ENCODE measurements around the gene KHK. TPM values are rescaled to one million over a fixed set of nuclear protein-coding genes. Genes with fewer than 3 reads are reported as not detected.

The KHK gene
- total and polyA plus RNA-seq, 9 of the 15 experiments (the other 6 are each of a cell fraction or from before 2014, with no cell fraction given), result 1.5 to 10.7 (median 5.2) TPM

DNA sequence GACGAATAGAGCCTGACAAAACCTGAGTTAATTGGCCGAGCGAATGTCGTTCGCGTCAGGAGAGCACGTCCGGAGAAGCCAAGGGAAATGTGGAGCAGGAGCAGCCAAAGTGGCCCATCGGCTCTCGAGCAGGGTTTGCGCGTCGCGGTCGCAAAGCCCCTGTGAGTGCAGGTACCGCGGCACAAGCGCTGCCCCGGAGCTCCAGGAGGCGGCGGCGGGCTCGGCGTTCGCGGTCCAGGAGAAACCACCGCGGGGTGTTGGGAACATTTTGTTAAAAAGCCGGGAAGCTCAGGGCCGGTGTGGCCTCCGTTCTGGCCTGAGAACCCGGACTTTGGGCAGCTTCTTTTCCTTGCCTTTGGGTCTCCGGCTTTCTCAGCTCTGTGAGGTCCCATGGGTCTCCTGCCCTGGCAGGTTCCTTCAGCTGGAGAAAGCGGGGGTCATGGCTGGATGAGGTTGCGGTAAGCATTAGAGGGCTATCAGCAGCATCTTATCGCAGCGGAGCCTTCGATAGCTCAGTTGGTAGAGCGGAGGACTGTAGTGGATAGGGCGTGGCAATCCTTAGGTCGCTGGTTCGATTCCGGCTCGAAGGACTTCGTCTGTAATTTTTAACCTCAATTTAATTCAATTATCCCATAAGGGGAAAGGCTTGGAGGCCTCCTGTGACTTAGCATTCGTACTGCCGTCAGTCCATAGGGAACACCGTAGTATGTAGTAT, 36.1 kb upstream of the KHK start:
- BruUV-seq (replicated peaks), result no TSS peak
- TF ChIP-seq C11orf30 (IDR thresholded peaks at IDR 0.05; ENCODE audit: low read depth), result no peak
- no peak for TF ChIP-seq HDAC2 (IDR thresholded peaks at IDR 0.05)
- TF ChIP-seq, protein P1, sequence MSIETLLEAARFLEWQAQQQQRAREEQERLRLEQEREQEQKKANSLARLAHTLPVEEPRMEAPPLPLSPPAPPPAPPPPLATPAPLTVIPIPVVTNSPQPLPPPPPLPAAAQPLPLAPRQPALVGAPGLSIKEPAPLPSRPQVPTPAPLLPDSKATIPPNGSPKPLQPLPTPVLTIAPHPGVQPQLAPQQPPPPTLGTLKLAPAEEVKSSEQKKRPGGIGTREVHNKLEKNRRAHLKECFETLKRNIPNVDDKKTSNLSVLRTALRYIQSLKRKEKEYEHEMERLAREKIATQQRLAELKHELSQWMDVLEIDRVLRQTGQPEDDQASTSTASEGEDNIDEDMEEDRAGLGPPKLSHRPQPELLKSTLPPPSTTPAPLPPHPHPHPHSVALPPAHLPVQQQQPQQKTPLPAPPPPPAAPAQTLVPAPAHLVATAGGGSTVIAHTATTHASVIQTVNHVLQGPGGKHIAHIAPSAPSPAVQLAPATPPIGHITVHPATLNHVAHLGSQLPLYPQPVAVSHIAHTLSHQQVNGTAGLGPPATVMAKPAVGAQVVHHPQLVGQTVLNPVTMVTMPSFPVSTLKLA (conservative IDR thresholded peaks at IDR 0.05), result peak; percentile 33 to 56; a peak in 1 of 4 replicates
- 0 out of 2 replicates have a peak, but pooled peaks have one; percentile 43 for TF ChIP-seq SMAD3 (CRISPR knock-in tag; conservative IDR thresholded peaks at IDR 0.05)
- TF ChIP-seq ELK1 (CRISPR knock-in tag; IDR thresholded peaks at IDR 0.05), result no peak
- TF ChIP-seq ARID3A (IDR thresholded peaks at IDR 0.05; ENCODE audit: borderline replicate concordance, low read depth, low read length), result peak; percentile 77
- no peak for TF ChIP-seq ZKSCAN3 (CRISPR knock-in tag; IDR thresholded peaks at IDR 0.05)
- TF ChIP-seq PKNOX1 (IDR thresholded peaks at IDR 0.05), result no peak
- peak in 2 of 3 experiments; percentile 15 to 25 for TF ChIP-seq YY1 (IDR thresholded peaks at IDR 0.05; ENCODE audit: borderline replicate concordance in 1 of 3, control insufficient read depth in 1 of 3, extremely low read depth in 1 of 3, insufficient read depth in 3 of 3, insufficient read length in 1 of 3, insufficient replicate concordance in 2 of 3, low read depth in 1 of 3, low read length in 2 of 3)
- TF ChIP-seq, protein P2, sequence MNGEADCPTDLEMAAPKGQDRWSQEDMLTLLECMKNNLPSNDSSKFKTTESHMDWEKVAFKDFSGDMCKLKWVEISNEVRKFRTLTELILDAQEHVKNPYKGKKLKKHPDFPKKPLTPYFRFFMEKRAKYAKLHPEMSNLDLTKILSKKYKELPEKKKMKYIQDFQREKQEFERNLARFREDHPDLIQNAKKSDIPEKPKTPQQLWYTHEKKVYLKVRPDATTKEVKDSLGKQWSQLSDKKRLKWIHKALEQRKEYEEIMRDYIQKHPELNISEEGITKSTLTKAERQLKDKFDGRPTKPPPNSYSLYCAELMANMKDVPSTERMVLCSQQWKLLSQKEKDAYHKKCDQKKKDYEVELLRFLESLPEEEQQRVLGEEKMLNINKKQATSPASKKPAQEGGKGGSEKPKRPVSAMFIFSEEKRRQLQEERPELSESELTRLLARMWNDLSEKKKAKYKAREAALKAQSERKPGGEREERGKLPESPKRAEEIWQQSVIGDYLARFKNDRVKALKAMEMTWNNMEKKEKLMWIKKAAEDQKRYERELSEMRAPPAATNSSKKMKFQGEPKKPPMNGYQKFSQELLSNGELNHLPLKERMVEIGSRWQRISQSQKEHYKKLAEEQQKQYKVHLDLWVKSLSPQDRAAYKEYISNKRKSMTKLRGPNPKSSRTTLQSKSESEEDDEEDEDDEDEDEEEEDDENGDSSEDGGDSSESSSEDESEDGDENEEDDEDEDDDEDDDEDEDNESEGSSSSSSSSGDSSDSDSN (IDR thresholded peaks at IDR 0.05; ENCODE audit: borderline replicate concordance in 1 of 2, low read depth in 2 of 2, low read length in 2 of 2), result no peak
- no peak for TF ChIP-seq CEBPB (tag; IDR thresholded peaks at IDR 0.05)

More for the DNA sequence above, 36.1 kb upstream of the KHK start:
- H3K4me2 ChIP-seq (ENCODE audit: insufficient read depth, low read length), result peak overlapping the region; percentile 98
- peaks cover 30% of the 10 kb centered on the region; the same call in 2 of the 3 replicates for H3K36me3 ChIP-seq (ENCODE audit: control insufficient read depth, insufficient read depth, low read length)
- DNase-seq (ENCODE audit: extremely low read depth in 1 of 4, low spot score in 3 of 4) (peak; percentile 64 to 86 (median 70)), ATAC-seq (peak; percentile 77), FAIRE-seq (peak; percentile 73)
- peak overlapping the region; percentile 95 for H3K27ac ChIP-seq (ENCODE audit: extremely low read depth, low read depth, low read length)
- no peaks in the 10 kb centered on the region; the same call in 1 of the 2 replicates for H4K20me1 ChIP-seq (replicated peaks; ENCODE audit: control insufficient read depth, insufficient read depth, low read length)
- H3K4me1 ChIP-seq (replicated peaks in 1 of 2; ENCODE audit: control insufficient read depth in 2 of 2, insufficient read depth in 2 of 2, low read length in 2 of 2), result peaks cover 12 to 22% of the 10 kb centered on the region in 2 experiments; a peak in 3 of 5 replicates
- WGBS (ENCODE audit: insufficient coverage, low coverage, missing lambda C conversion rate), result 68% methylated on average over 43 of the region's 48 CpGs
- H3K4me3 ChIP-seq, result peak overlapping the region; percentile 84
- peak overlapping the region in 1 of 2 experiments; percentile 85; a peak in 2 of 4 replicates for H3K9ac ChIP-seq (ENCODE audit: insufficient read depth in 1 of 2, low read depth in 2 of 2, low read length in 2 of 2)
- no peaks in the 10 kb centered on the region for H3K9me1 ChIP-seq (ENCODE audit: control insufficient read depth, insufficient read depth, low read length)
- H3K27me3 ChIP-seq (ENCODE audit: control insufficient read depth in 2 of 2, insufficient read depth in 2 of 2, low read length in 2 of 2), result no peaks in the 10 kb centered on the region
- peak overlapping the region; percentile 92 for H2AFZ ChIP-seq (ENCODE audit: low read depth, low read length)
- POLR2A ChIA-PET, result interaction anchor here (0.6 to 10.5 kb wide), 15 partner anchors 9 to 253 kb away, joined by 3 to 112 read pairs (median 5); partner anchors contain the start of genes OST4 and TMEM214
- in situ Hi-C loops (cut with MboI) (no loop called here), intact Hi-C loops (cut with micrococcal nuclease) (loop anchor here (2.0 kb wide), 2 partner anchors 18 to 30 kb away; partner anchors contain the start of gene TMEM214)
- 0 out of 3 replicates have a peak, but pooled peaks cover 5% of the 10 kb centered on the region for H3K79me2 ChIP-seq (ENCODE audit: control insufficient read depth, insufficient read depth, low read length)
- CTCF ChIA-PET (ENCODE audit: low intra/inter-chr PET ratio), result no interaction called here
- no peaks in the 10 kb centered on the region for H3K9me3 ChIP-seq (replicated peaks; ENCODE audit: control insufficient read depth, insufficient read depth, low read depth, low read length)
